IMR-90 (cell line): ENCODE results near the gene IGFBP6. TPM values are rescaled to one million over a fixed set of nuclear protein-coding genes. Genes with fewer than 3 reads are reported as not detected.

Experiments
- ATAC-seq: fragments of 200-7000 bp; cut with Tn5 transposase; 2 replicates; pipeline ENCODE4 v1.9.1; 2020; ENCODE audit warnings: low read depth, mild to moderate bottlenecking, moderate library complexity
- BruUV-seq: library from RNA; stranded (reverse); fragments of 400-500 nt; replicated peaks from 2 replicates; lab custom pipeline; 2021; lab: Mats Ljungman, UMichigan
- CTCF ChIA-PET: fragments of 300-600 bp; formaldehyde crosslinking; extraction: SDS; loops from one replicate; lab custom pipeline; 2021; ENCODE audit warnings: antibody characterized with exemption; lab: Yijun Ruan, JAX
- POLR2A ChIA-PET: fragments of 300-600 bp; sonication (Branson Sonifier 250); formaldehyde crosslinking; loops from one replicate; lab custom pipeline; 2022; ENCODE audit warnings: antibody characterized with exemption; ENCODE audit not compliant: unreplicated experiment; lab: Charles Lee
- DNase-seq: peaks from one replicate; pipeline ENCODE4 v3.0.0; 2013
- H2AFZ ChIP-seq: replicated peaks from 2 replicates; pipeline ENCODE3; 2013; ENCODE audit warnings: low read length, mild to moderate bottlenecking; ENCODE audit not compliant: poor library complexity
- H2AK5ac ChIP-seq: 2 replicates; pipeline ENCODE4 v1.6.1; 2013; ENCODE audit warnings: low read depth, low read length, inconsistent platforms
- H2AK9ac ChIP-seq: replicated peaks from 2 replicates; pipeline ENCODE3; 2013; ENCODE audit warnings: mild to moderate bottlenecking, low read depth, low read length, moderate library complexity; ENCODE audit not compliant: poor library complexity
- H2BK120ac ChIP-seq: 2 replicates; pipeline ENCODE4 v1.6.1; 2013; ENCODE audit warnings: low read depth, low read length, inconsistent platforms
- H2BK15ac ChIP-seq: 3 replicates; pipeline ENCODE4 v1.6.1; 2013; ENCODE audit warnings: low read depth, low read length, inconsistent platforms
- H2BK20ac ChIP-seq: 2 replicates; pipeline ENCODE4 v1.6.1; 2013; ENCODE audit warnings: low read depth, mild to moderate bottlenecking, inconsistent platforms, low read length, moderate library complexity
- H2BK5ac ChIP-seq: 2 replicates; pipeline ENCODE4 v1.6.1; 2013; ENCODE audit warnings: mild to moderate bottlenecking, low read depth, low read length, inconsistent platforms; ENCODE audit not compliant: poor library complexity, severe bottlenecking
- H3K14ac ChIP-seq: replicated peaks from 2 replicates; pipeline ENCODE4 v1.6.1; 2013; ENCODE audit warnings: low read depth, low read length, inconsistent platforms
- H3K18ac ChIP-seq: 2 replicates; pipeline ENCODE4 v1.6.1; 2013; ENCODE audit warnings: low read depth, low read length, control low read depth
- H3K23ac ChIP-seq: 2 replicates; pipeline ENCODE4 v1.6.1; 2013; ENCODE audit warnings: low read depth, low read length, inconsistent platforms
- H3K27ac ChIP-seq: 2 replicates; pipeline ENCODE4 v1.5.1; 2013; ENCODE audit warnings: mild to moderate bottlenecking, control low read depth, low read length; ENCODE audit not compliant: insufficient read depth
- H3K27me3 ChIP-seq: 2 replicates; pipeline ENCODE4 v1.6.1; 2013; ENCODE audit warnings: low read length; ENCODE audit not compliant: control insufficient read depth, insufficient read depth
- H3K36me3 ChIP-seq: 2 replicates; pipeline ENCODE4 v1.6.1; 2013; ENCODE audit warnings: low read length, mixed read lengths; ENCODE audit not compliant: control insufficient read depth, insufficient read depth
- H3K4ac ChIP-seq: 2 replicates; pipeline ENCODE4 v1.6.1; 2013; ENCODE audit warnings: low read depth, low read length, inconsistent platforms
- H3K4me1 ChIP-seq: 2 replicates; pipeline ENCODE4 v1.6.1; 2013; ENCODE audit warnings: low read length, mixed read lengths; ENCODE audit not compliant: control insufficient read depth, insufficient read depth
- H3K4me2 ChIP-seq: 2 replicates; pipeline ENCODE4 v1.6.1; 2013; ENCODE audit warnings: low read depth, mild to moderate bottlenecking, control low read depth, low read length, moderate library complexity
- H3K4me3 ChIP-seq: 2 replicates; pipeline ENCODE4 v1.5.1; 2013; ENCODE audit warnings: low read depth, mild to moderate bottlenecking, control low read depth, low read length, moderate library complexity; ENCODE audit not compliant: insufficient read depth
- H3K56ac ChIP-seq: 2 replicates; pipeline ENCODE4 v1.6.1; 2013; ENCODE audit warnings: low read length, inconsistent platforms; ENCODE audit not compliant: insufficient read depth; ENCODE audit errors: extremely low read depth
- H3K79me1 ChIP-seq, 2 experiments: 2 replicates each; pipeline ENCODE4 v1.6.1; 2013; ENCODE audit warnings: low read length in 2 of 2, inconsistent platforms in 1 of 2, low read depth in 1 of 2
- H3K9ac ChIP-seq: 2 replicates; pipeline ENCODE4 v1.6.1; 2013; ENCODE audit warnings: low read depth, low read length, control low read depth
- H3K9me1 ChIP-seq: 2 replicates; pipeline ENCODE4 v1.6.1; 2013; ENCODE audit warnings: low read length, inconsistent platforms; ENCODE audit not compliant: insufficient read depth
- H3K9me3 ChIP-seq: 2 replicates; pipeline ENCODE4 v1.6.1; 2013; ENCODE audit warnings: low read length; ENCODE audit not compliant: control insufficient read depth, insufficient read depth
- H4K20me1 ChIP-seq: 2 replicates; pipeline ENCODE4 v1.6.1; 2013; ENCODE audit warnings: low read length, inconsistent platforms; ENCODE audit not compliant: insufficient read depth
- H4K5ac ChIP-seq: 2 replicates; pipeline ENCODE4 v1.6.1; 2013; ENCODE audit warnings: mild to moderate bottlenecking, low read depth, low read length, control low read depth
- H4K8ac ChIP-seq, 2 experiments: 2 replicates each; pipeline ENCODE4 v1.6.1; 2013; ENCODE audit warnings: low read depth in 2 of 2, low read length in 2 of 2, control low read depth in 1 of 2, inconsistent platforms in 1 of 2
- H4K91ac ChIP-seq: 2 replicates; pipeline ENCODE4 v1.6.1; 2013; ENCODE audit warnings: low read depth, low read length, inconsistent platforms; ENCODE audit not compliant: insufficient read depth
- CEBPB ChIP-seq: IDR thresholded peaks from 2 replicates; pipeline ENCODE4 v1.6.1; 2012; ENCODE audit warnings: low read depth, low read length, improper control_type of control experiment
- FOS ChIP-seq: fragments of 150-350 bp; IDR thresholded peaks from 2 replicates; pipeline ENCODE4 v1.6.1; 2016; ENCODE audit warnings: low read depth, low read length
- POLR2A ChIP-seq: IDR thresholded peaks from 2 replicates; pipeline ENCODE4 v1.6.1; 2012; ENCODE audit warnings: mild to moderate bottlenecking, low read depth, low read length
- RAD21 ChIP-seq: IDR thresholded peaks from 2 replicates; pipeline ENCODE4 v1.6.1; 2012; ENCODE audit warnings: low read length, improper control_type of control experiment
- RCOR1 ChIP-seq: IDR thresholded peaks from 2 replicates; pipeline ENCODE4 v1.6.1; 2012; ENCODE audit warnings: mild to moderate bottlenecking, low read length, improper control_type of control experiment; ENCODE audit not compliant: insufficient replicate concordance
- SMC3 ChIP-seq: fragments of 150-350 bp; IDR thresholded peaks from 2 replicates; pipeline ENCODE4 v1.6.1; 2016; ENCODE audit warnings: low read depth, mild to moderate bottlenecking, antibody characterized with exemption, low read length, moderate library complexity
- WGBS, 2 experiments: methylation state at CpG; one replicate each; pipeline versions ENCODE4 v1.1.5 to v1.1.7; 2013; ENCODE audit warnings: missing lambda C conversion rate in 2 of 2; ENCODE audit not compliant: insufficient read length in 1 of 2; ENCODE audit errors: extremely low coverage in 2 of 2; 5-methylcytosine and 5-hydroxymethylcytosine counted together
- dilution Hi-C: fragments of 300-500 bp; cut with HindIII; formaldehyde crosslinking; loops from one replicate; pipeline ENCODE4 v1.14.3; 2018; ENCODE audit warnings: low sequenced_read_pairs; ENCODE audit not compliant: unreplicated experiment
- in situ Hi-C: fragments of 300-500 bp; cut with MboI; formaldehyde crosslinking; loops from 3 replicates; pipeline ENCODE4 v1.14.3; 2019; ENCODE audit warnings: low sequenced_read_pairs, inconsistent platforms, mixed read lengths
- intact Hi-C: fragments of 100-400 bp; cut with micrococcal nuclease; formaldehyde crosslinking; loops from 2 replicates; pipeline ENCODE4 v1.10.0; 2022
- polyA plus RNA-seq, 3 experiments: library from polyadenylated mRNA; depleted of rRNA; stranded (reverse); fragments of >200 nt; gene quantifications; 2 replicates each; pipeline ENCODE4 v1.2.3, GENCODE V29; 2012; ENCODE audit warnings: low replicate concordance in 1 of 3
- total RNA-seq: library from RNA; depleted of rRNA; stranded (reverse); fragments of >200 nt; gene quantifications from 2 replicates; pipeline ENCODE4 v1.2.3, GENCODE V29; 2012
- TF ChIP-seq, protein P1 (sequence below): conservative IDR thresholded peaks from 2 replicates; pipeline ENCODE4 v1.5.1; 2012; ENCODE audit warnings: mild to moderate bottlenecking, low read depth, low read length, improper control_type of control experiment

Gene IGFBP6
- total and polyA plus RNA-seq, 2 of the 4 experiments (the other 2 are of a cell fraction) = 124 to 337 TPM

DNA sequence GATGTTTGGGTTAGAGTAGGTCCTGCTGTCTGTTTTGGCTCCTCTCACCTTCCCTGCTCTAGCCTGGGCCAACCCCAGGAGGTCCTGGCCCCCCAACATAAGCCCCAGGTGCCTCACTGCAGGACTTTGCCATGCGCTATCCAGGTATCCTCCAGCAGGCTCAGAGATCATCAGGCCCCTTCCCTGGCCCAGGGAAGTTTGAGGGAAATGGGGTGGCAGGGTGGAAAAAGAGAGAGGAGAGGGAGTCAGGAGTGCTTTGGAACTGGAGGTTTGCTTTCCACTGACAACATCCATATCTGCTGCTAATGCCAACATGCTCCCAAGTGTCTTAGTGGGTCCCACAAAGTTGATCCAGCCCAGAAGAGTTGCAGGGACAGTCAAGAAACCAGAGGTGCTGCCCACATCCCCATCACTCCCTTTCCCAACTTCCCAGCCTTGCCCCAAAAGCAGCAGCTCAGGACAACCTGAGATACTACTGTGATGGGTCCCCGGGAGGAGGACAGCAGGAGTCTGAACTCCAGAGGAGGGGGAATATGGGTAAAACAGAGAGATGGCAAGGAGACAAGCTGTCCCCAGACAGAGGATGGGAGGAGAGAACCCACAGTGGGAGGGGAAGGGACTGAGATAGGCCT lies 46.9 kb upstream of the IGFBP6 start:
- H2AFZ ChIP-seq = peak overlapping the region; percentile 82
- H2BK5ac ChIP-seq = peak overlapping the region; percentile 99
- peak overlapping the region; percentile 57 for H3K4me3 ChIP-seq
- TF ChIP-seq SMC3 (no peak), RCOR1 (no peak), POLR2A (no peak), FOS (no peak), RAD21 (no peak), CEBPB (no peak)
- TF ChIP-seq, protein P1, sequence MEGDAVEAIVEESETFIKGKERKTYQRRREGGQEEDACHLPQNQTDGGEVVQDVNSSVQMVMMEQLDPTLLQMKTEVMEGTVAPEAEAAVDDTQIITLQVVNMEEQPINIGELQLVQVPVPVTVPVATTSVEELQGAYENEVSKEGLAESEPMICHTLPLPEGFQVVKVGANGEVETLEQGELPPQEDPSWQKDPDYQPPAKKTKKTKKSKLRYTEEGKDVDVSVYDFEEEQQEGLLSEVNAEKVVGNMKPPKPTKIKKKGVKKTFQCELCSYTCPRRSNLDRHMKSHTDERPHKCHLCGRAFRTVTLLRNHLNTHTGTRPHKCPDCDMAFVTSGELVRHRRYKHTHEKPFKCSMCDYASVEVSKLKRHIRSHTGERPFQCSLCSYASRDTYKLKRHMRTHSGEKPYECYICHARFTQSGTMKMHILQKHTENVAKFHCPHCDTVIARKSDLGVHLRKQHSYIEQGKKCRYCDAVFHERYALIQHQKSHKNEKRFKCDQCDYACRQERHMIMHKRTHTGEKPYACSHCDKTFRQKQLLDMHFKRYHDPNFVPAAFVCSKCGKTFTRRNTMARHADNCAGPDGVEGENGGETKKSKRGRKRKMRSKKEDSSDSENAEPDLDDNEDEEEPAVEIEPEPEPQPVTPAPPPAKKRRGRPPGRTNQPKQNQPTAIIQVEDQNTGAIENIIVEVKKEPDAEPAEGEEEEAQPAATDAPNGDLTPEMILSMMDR = no peak
- WGBS, 2 experiments = 17% methylated on average over 1 of the region's 2 CpGs; no CpG with 5 or more reads in 1 of the 2 experiments
- DNase-seq (no peak), ATAC-seq (no peak)
- ChIA-PET POLR2A (interaction anchor here (1.8 kb wide), 1 partner anchor 28 kb away, joined by 8 read pairs; the partner anchor contains the start of gene SPRYD3), CTCF (no interaction called here)
- H2BK120ac ChIP-seq = peak overlapping the region; percentile 99
- peak overlapping the region; percentile 99 for H4K91ac ChIP-seq
- peaks cover 10 to 70% of the 10 kb centered on the region in 2 experiments; a peak in 3 of 4 replicates for H3K79me1 ChIP-seq
- H3K9me1 ChIP-seq = peaks cover 28% of the 10 kb centered on the region
- intact Hi-C loops (loop anchor here (5.0 kb wide), 1 partner anchor 247 kb away; the partner anchor contains the start of genes MYG1 and PFDN5), in situ Hi-C loops (no loop called here), dilution Hi-C loops (no loop called here)
- H2AK5ac ChIP-seq = peak overlapping the region; percentile 100
- H2AK9ac ChIP-seq = peak overlapping the region; percentile 100
- H3K4me2 ChIP-seq = peak overlapping the region; percentile 67
- peak overlapping the region; percentile 100 for H3K4ac ChIP-seq
- no peaks in the 10 kb centered on the region for H3K27me3 ChIP-seq
- H4K20me1 ChIP-seq = peaks cover 22% of the 10 kb centered on the region
- BruUV-seq = no TSS peak
- H3K56ac ChIP-seq = peak overlapping the region; percentile 87
- no peaks in the 10 kb centered on the region for H3K9me3 ChIP-seq
- H3K9ac ChIP-seq = peak overlapping the region; percentile 87
- H3K36me3 ChIP-seq = peaks cover 26% of the 10 kb centered on the region
- peaks cover 53% of the 10 kb centered on the region for H3K4me1 ChIP-seq
- peak overlapping the region; percentile 73 for H3K18ac ChIP-seq
- peak overlapping the region; percentile 82; the same call in 2 of the 3 replicates for H2BK15ac ChIP-seq
- H4K5ac ChIP-seq = peak overlapping the region; percentile 73
- H4K8ac ChIP-seq = peak overlapping the region; percentile 84 to 89
- peak overlapping the region; percentile 99 for H3K27ac ChIP-seq
- H3K23ac ChIP-seq = peak overlapping the region; percentile 92
- H3K14ac ChIP-seq = peak overlapping the region; percentile 84
- H2BK20ac ChIP-seq = peak overlapping the region; percentile 48
